Caco-2 (cell line): ENCODE data around the gene PRODH2. TPM values are rescaled to one million over a fixed set of nuclear protein-coding genes. Genes with fewer than 3 reads are reported as not detected.

Experiments
- BruUV-seq: library from RNA; stranded (reverse); fragments of 400-500 nt; replicated peaks from 2 replicates; lab custom pipeline; 2021; lab: Mats Ljungman, UMichigan
- CTCF ChIA-PET: fragments of 300-600 bp; sonication (Branson Sonifier 250); formaldehyde crosslinking; loops from one replicate; lab custom pipeline; 2022; ENCODE audit warnings: antibody characterized with exemption; lab: Charles Lee
- POLR2A ChIA-PET: fragments of 300-600 bp; sonication (Branson Sonifier 250); formaldehyde crosslinking; loops from one replicate; lab custom pipeline; 2022; ENCODE audit warnings: antibody characterized with exemption; lab: Charles Lee
- DNase-seq, 2 experiments: peaks; one replicate each; pipeline versions ENCODE4 v3.0.0 to v3.0.0-alpha.2; 2020 to 2022
- H3K27me3 ChIP-seq: replicated peaks from 2 replicates; pipeline ENCODE4 v1.6.0; 2011; ENCODE audit warnings: low read length; ENCODE audit not compliant: control insufficient read depth, insufficient read depth
- H3K36me3 ChIP-seq: 2 replicates; pipeline ENCODE4 v1.5.1; 2011; ENCODE audit warnings: low read length; ENCODE audit not compliant: control insufficient read depth, insufficient read depth
- H3K4me1 ChIP-seq: fragments of 250-450 bp; sonication (Bioruptor Pico); 2 replicates; pipeline ENCODE4 v1.5.1; 2020; ENCODE audit warnings: mild to moderate bottlenecking
- H3K4me3 ChIP-seq: 2 replicates; pipeline ENCODE4 v1.5.1; 2011; ENCODE audit warnings: low read depth, mild to moderate bottlenecking, control low read depth, low read length
- H3K9me3 ChIP-seq: fragments of 250-450 bp; sonication (Bioruptor Pico); 2 replicates; pipeline ENCODE4 v1.5.1; 2020; ENCODE audit warnings: mild to moderate bottlenecking, moderate library complexity
- H3K27ac Mint-ChIP-seq: one replicate; pipeline ENCODE4 v1.8.0; 2022; ENCODE audit warnings: mixed read lengths; ENCODE audit not compliant: unreplicated experiment
- H3K27me3 Mint-ChIP-seq: one replicate; pipeline ENCODE4 v1.8.0; 2022; ENCODE audit warnings: mixed read lengths; ENCODE audit not compliant: insufficient read depth, unreplicated experiment
- H3K36me3 Mint-ChIP-seq: one replicate; pipeline ENCODE4 v1.8.0; 2022; ENCODE audit warnings: mild to moderate bottlenecking, mixed read lengths; ENCODE audit not compliant: insufficient read depth, unreplicated experiment
- H3K4me1 Mint-ChIP-seq: one replicate; pipeline ENCODE4 v1.8.0; 2022; ENCODE audit warnings: low read depth, mixed read lengths; ENCODE audit not compliant: unreplicated experiment
- H3K4me3 Mint-ChIP-seq: one replicate; pipeline ENCODE4 v1.8.0; 2022; ENCODE audit warnings: mild to moderate bottlenecking, moderate library complexity, mixed read lengths; ENCODE audit not compliant: unreplicated experiment
- H3K9me3 Mint-ChIP-seq: one replicate; pipeline ENCODE4 v1.8.0; 2022; ENCODE audit warnings: mixed read lengths; ENCODE audit not compliant: unreplicated experiment
- CTCF ChIP-seq, 2 experiments: fragments of 200-600 bp in 1 of 2; IDR thresholded peaks; 1 replicate in 1 of 2; 2 replicates in 1 of 2; pipeline versions ENCODE4 v1.5.1 to v1.8.0; 2011 to 2022; ENCODE audit warnings: antibody characterized with exemption in 1 of 2, control low read depth in 1 of 2, inconsistent platforms in 1 of 2, low read depth in 1 of 2, low read length in 1 of 2, mild to moderate bottlenecking in 1 of 2, moderate library complexity in 1 of 2; ENCODE audit not compliant: insufficient read depth in 1 of 2, severe bottlenecking in 1 of 2, unreplicated experiment in 1 of 2
- intact Hi-C: fragments of 100-400 bp; cut with micrococcal nuclease; formaldehyde crosslinking; loops from one replicate; pipeline ENCODE4 v1.10.0; 2022; ENCODE audit not compliant: unreplicated experiment
- total RNA-seq: library from RNA; stranded (reverse); gene quantifications from 2 replicates; pipeline ENCODE4 v1.2.3, GENCODE V29; 2022

The PRODH2 gene
- total RNA-seq, 1 experiment from 2014 or later: not detected

- H3K36me3 ChIP-seq: no peaks in the 10 kb centered on the region
- H3K27me3 ChIP-seq: no peaks in the 10 kb centered on the region
- POLR2A ChIA-PET: no interaction called here
- no peak for DNase-seq
- no peaks in the 10 kb centered on the region for H3K9me3 Mint-ChIP-seq
- no peaks in the 10 kb centered on the region for H3K9me3 ChIP-seq
- peaks cover 5% of the 10 kb centered on the region for H3K36me3 Mint-ChIP-seq
- intact Hi-C loops: no loop called here
- H3K4me3 Mint-ChIP-seq: no peak overlapping the region
- H3K4me1 ChIP-seq: no peaks in the 10 kb centered on the region
- no peak overlapping the region for H3K27ac Mint-ChIP-seq
- BruUV-seq: no TSS peak
- no peaks in the 10 kb centered on the region for H3K4me1 Mint-ChIP-seq
- no peak for TF ChIP-seq CTCF (IDR thresholded peaks at IDR 0.05; ENCODE audit: insufficient read depth in 1 of 2, low read depth in 1 of 2, low read length in 1 of 2, severe bottlenecking in 1 of 2, unreplicated experiment in 1 of 2)
- CTCF ChIA-PET: interaction anchor here (1.0 kb wide), 1 partner anchor 137 kb away, joined by 3 read pairs; no protein-coding TSS in a partner anchor
- no peak overlapping the region for H3K4me3 ChIP-seq
- peaks cover 9% of the 10 kb centered on the region for H3K27me3 Mint-ChIP-seq
Observed at GRCh38 chr19:35793381-35794165, 19.1 kb downstream of the PRODH2 start.

- BruUV-seq: no TSS peak
- Mint-ChIP-seq H3K9me3 (no peaks in the 10 kb centered on the region), H3K36me3 (peaks cover 5% of the 10 kb centered on the region), H3K4me1 (no peaks in the 10 kb centered on the region), H3K27me3 (peaks cover 9% of the 10 kb centered on the region), H3K27ac (no peak overlapping the region), H3K4me3 (no peak overlapping the region)
- Histone ChIP-seq H3K27me3 (no peaks in the 10 kb centered on the region), H3K4me1 (no peaks in the 10 kb centered on the region), H3K36me3 (no peaks in the 10 kb centered on the region), H3K9me3 (no peaks in the 10 kb centered on the region), H3K4me3 (no peak overlapping the region)
- ChIA-PET CTCF (no interaction called here), POLR2A (no interaction called here)
- intact Hi-C loops: no loop called here
- DNase-seq: no peak
- no peak for TF ChIP-seq CTCF (IDR thresholded peaks at IDR 0.05; ENCODE audit: insufficient read depth in 1 of 2, low read depth in 1 of 2, low read length in 1 of 2, severe bottlenecking in 1 of 2, unreplicated experiment in 1 of 2)
Observed at GRCh38 chr19:35792888-35793287, 19.8 kb downstream of the PRODH2 start.

GRCh38 chr19:35792312-35792711 lies 20.3 kb downstream of the PRODH2 start:
- H3K27me3 Mint-ChIP-seq: peaks cover 9% of the 10 kb centered on the region
- BruUV-seq: no TSS peak

More at GRCh38 chr19:35792312-35792711, 20.3 kb downstream of the PRODH2 start:
- Histone ChIP-seq H3K27me3 (no peaks in the 10 kb centered on the region), H3K9me3 (no peaks in the 10 kb centered on the region), H3K4me3 (no peak overlapping the region), H3K4me1 (no peaks in the 10 kb centered on the region), H3K36me3 (no peaks in the 10 kb centered on the region)
- peaks cover 5% of the 10 kb centered on the region for H3K36me3 Mint-ChIP-seq
- ChIA-PET CTCF (no interaction called here), POLR2A (no interaction called here)
- no peak for DNase-seq
- intact Hi-C loops: no loop called here
- H3K27ac Mint-ChIP-seq: no peak overlapping the region
- H3K9me3 Mint-ChIP-seq: no peaks in the 10 kb centered on the region
- no peak overlapping the region for H3K4me3 Mint-ChIP-seq
- no peaks in the 10 kb centered on the region for H3K4me1 Mint-ChIP-seq
- TF ChIP-seq CTCF (IDR thresholded peaks at IDR 0.05; ENCODE audit: insufficient read depth in 1 of 2, low read depth in 1 of 2, low read length in 1 of 2, severe bottlenecking in 1 of 2, unreplicated experiment in 1 of 2): no peak
